Raji (cell line): Measurements from ENCODE around the gene TNS3.

Source experiments
- POLR2A ChIP-seq: IDR thresholded peaks from 2 replicates; pipeline ENCODE4 v1.6.1; 2011; ENCODE audit warnings: low read depth, low read length, control low read depth; ENCODE audit not compliant: insufficient read depth

TNS3 gene

GRCh38 chr7:47284691-47285635, 296.9 kb downstream of the TNS3 start:
- TF ChIP-seq POLR2A, result no peak

GRCh38 chr7:47283497-47284131, 298.3 kb downstream of the TNS3 start:
- TF ChIP-seq POLR2A, result no peak

GRCh38 chr7:47282790-47283496, 299.0 kb downstream of the TNS3 start:
- TF ChIP-seq POLR2A, result no peak

- TF ChIP-seq POLR2A, result no peak
Measured at GRCh38 chr7:47281966-47282643, 299.8 kb downstream of the TNS3 start.

- no peak for TF ChIP-seq POLR2A
Measured at GRCh38 chr7:47281161-47281560, 300.8 kb downstream of the TNS3 start.

- TF ChIP-seq POLR2A, result no peak
Measured at GRCh38 chr7:47280114-47280513, 301.8 kb downstream of the TNS3 start.

GRCh38 chr7:47278043-47278442, 303.9 kb downstream of the TNS3 start:
- TF ChIP-seq POLR2A, result no peak

GRCh38 chr7:47277321-47277781, 304.6 kb downstream of the TNS3 start:
- TF ChIP-seq POLR2A, result no peak

- TF ChIP-seq POLR2A, result no peak
Measured at GRCh38 chr7:47273974-47274766, 307.7 kb downstream of the TNS3 start.

GRCh38 chr7:47273088-47273487, 308.8 kb downstream of the TNS3 start:
- TF ChIP-seq POLR2A, result no peak

GRCh38 chr7:47271749-47272148, 310.2 kb downstream of the TNS3 start:
- no peak for TF ChIP-seq POLR2A

GRCh38 chr7:47268851-47269836, 312.8 kb downstream of the TNS3 start:
- TF ChIP-seq POLR2A, result no peak

- TF ChIP-seq POLR2A, result no peak
Measured at GRCh38 chr7:47267346-47267745, 314.6 kb downstream of the TNS3 start.
